ENCODE measurements around the gene SLC37A3. TPM values are rescaled to one million over a fixed set of nuclear protein-coding genes. Genes with fewer than 3 reads are reported as not detected.

SLC37A3 gene
- total RNA-seq, 1 experiment from 2014 or later, result 46.4 TPM

GRCh38 chr7:140390034-140390433 lies 8.3 kb downstream of the SLC37A3 start:
- no peaks in the 10 kb centered on the region for H3K27me3 ChIP-seq (replicated peaks; ENCODE audit: control insufficient read depth, insufficient read depth, low read length)
- DNase-seq, result no peak
- no peak for TF ChIP-seq CTCF (IDR thresholded peaks at IDR 0.05; ENCODE audit: insufficient read depth in 1 of 2, low read depth in 1 of 2, low read length in 1 of 2, severe bottlenecking in 1 of 2, unreplicated experiment in 1 of 2)
- Mint-ChIP-seq H3K27ac (ENCODE audit: unreplicated experiment) (no peak overlapping the region), H3K27me3 (ENCODE audit: insufficient read depth, unreplicated experiment) (no peaks in the 10 kb centered on the region), H3K36me3 (ENCODE audit: insufficient read depth, unreplicated experiment) (no peaks in the 10 kb centered on the region), H3K9me3 (ENCODE audit: unreplicated experiment) (no peaks in the 10 kb centered on the region), H3K4me1 (ENCODE audit: low read depth, unreplicated experiment) (no peaks in the 10 kb centered on the region), H3K4me3 (ENCODE audit: unreplicated experiment) (no peak overlapping the region)
- POLR2A ChIA-PET, result interaction anchor here (0.6 kb wide), 1 partner anchor 1259 kb away, joined by 3 read pairs; no protein-coding TSS in a partner anchor
- CTCF ChIA-PET, result no interaction called here
- BruUV-seq (replicated peaks), result no TSS peak
- no peak overlapping the region for H3K4me3 ChIP-seq (ENCODE audit: low read depth, low read length)
- H3K4me1 ChIP-seq, result no peaks in the 10 kb centered on the region
- no peaks in the 10 kb centered on the region for H3K36me3 ChIP-seq (ENCODE audit: control insufficient read depth, insufficient read depth, low read length)
- intact Hi-C loops (cut with micrococcal nuclease; ENCODE audit: unreplicated experiment), result no loop called here
- H3K9me3 ChIP-seq, result no peaks in the 10 kb centered on the region

- DNase-seq, result no peak
- intact Hi-C loops (cut with micrococcal nuclease; ENCODE audit: unreplicated experiment), result no loop called here
- POLR2A ChIA-PET, result no interaction called here
- BruUV-seq (replicated peaks), result no TSS peak
- no peaks in the 10 kb centered on the region for H3K36me3 Mint-ChIP-seq (ENCODE audit: insufficient read depth, unreplicated experiment)
- H3K4me3 Mint-ChIP-seq (ENCODE audit: unreplicated experiment), result no peak overlapping the region
- H3K4me3 ChIP-seq (ENCODE audit: low read depth, low read length), result no peak overlapping the region
- H3K4me1 Mint-ChIP-seq (ENCODE audit: low read depth, unreplicated experiment), result no peaks in the 10 kb centered on the region
- H3K9me3 Mint-ChIP-seq (ENCODE audit: unreplicated experiment), result no peaks in the 10 kb centered on the region
- H3K36me3 ChIP-seq (ENCODE audit: control insufficient read depth, insufficient read depth, low read length), result no peaks in the 10 kb centered on the region
- CTCF ChIA-PET, result no interaction called here
- no peaks in the 10 kb centered on the region for H3K9me3 ChIP-seq
- no peaks in the 10 kb centered on the region for H3K27me3 ChIP-seq (replicated peaks; ENCODE audit: control insufficient read depth, insufficient read depth, low read length)
- H3K4me1 ChIP-seq, result no peaks in the 10 kb centered on the region
- H3K27me3 Mint-ChIP-seq (ENCODE audit: insufficient read depth, unreplicated experiment), result no peaks in the 10 kb centered on the region
- no peak overlapping the region for H3K27ac Mint-ChIP-seq (ENCODE audit: unreplicated experiment)
- TF ChIP-seq CTCF (IDR thresholded peaks at IDR 0.05; ENCODE audit: insufficient read depth in 1 of 2, low read depth in 1 of 2, low read length in 1 of 2, severe bottlenecking in 1 of 2, unreplicated experiment in 1 of 2), result no peak
These were observed 8.9 kb downstream of the SLC37A3 start for GRCh38 chr7:140389445-140389844.

- H3K4me1 Mint-ChIP-seq (ENCODE audit: low read depth, unreplicated experiment), result no peaks in the 10 kb centered on the region
- CTCF ChIA-PET, result interaction anchor here (0.6 kb wide), 1 partner anchor 13 kb away, joined by 8 read pairs; the partner anchor contains the start of gene SLC37A3
- H3K27me3 ChIP-seq (replicated peaks; ENCODE audit: control insufficient read depth, insufficient read depth, low read length), result no peaks in the 10 kb centered on the region
- H3K9me3 ChIP-seq, result no peaks in the 10 kb centered on the region
- H3K9me3 Mint-ChIP-seq (ENCODE audit: unreplicated experiment), result no peaks in the 10 kb centered on the region
- POLR2A ChIA-PET, result no interaction called here
- DNase-seq, result no peak
- H3K27ac Mint-ChIP-seq (ENCODE audit: unreplicated experiment), result no peak overlapping the region
- H3K27me3 Mint-ChIP-seq (ENCODE audit: insufficient read depth, unreplicated experiment), result no peaks in the 10 kb centered on the region
- no peak for TF ChIP-seq CTCF (IDR thresholded peaks at IDR 0.05; ENCODE audit: insufficient read depth in 1 of 2, low read depth in 1 of 2, low read length in 1 of 2, severe bottlenecking in 1 of 2, unreplicated experiment in 1 of 2)
- H3K4me3 Mint-ChIP-seq (ENCODE audit: unreplicated experiment), result no peak overlapping the region
- H3K36me3 Mint-ChIP-seq (ENCODE audit: insufficient read depth, unreplicated experiment), result peaks cover 12% of the 10 kb centered on the region
- H3K4me3 ChIP-seq (ENCODE audit: low read depth, low read length), result no peak overlapping the region
- intact Hi-C loops (cut with micrococcal nuclease; ENCODE audit: unreplicated experiment), result no loop called here
- no peaks in the 10 kb centered on the region for H3K4me1 ChIP-seq
- no TSS peak for BruUV-seq (replicated peaks)
- peaks cover 3% of the 10 kb centered on the region for H3K36me3 ChIP-seq (ENCODE audit: control insufficient read depth, insufficient read depth, low read length)
These were observed 13.3 kb downstream of the SLC37A3 start for GRCh38 chr7:140384894-140385545.

Data from Caco-2 (cell line).